NCI-H69 (cell line): ENCODE data around the gene CCDC116.
"Not testable (repeated sequence)": the region's sequence is repeated elsewhere in the genome, so short reads cannot be mapped to it uniquely, and the experiment has no call there.

Experiments used
- DNase-seq: peaks from one replicate; lab custom pipeline; 2025; lab: John Stamatoyannopoulos, UW

CCDC116 gene

DNA sequence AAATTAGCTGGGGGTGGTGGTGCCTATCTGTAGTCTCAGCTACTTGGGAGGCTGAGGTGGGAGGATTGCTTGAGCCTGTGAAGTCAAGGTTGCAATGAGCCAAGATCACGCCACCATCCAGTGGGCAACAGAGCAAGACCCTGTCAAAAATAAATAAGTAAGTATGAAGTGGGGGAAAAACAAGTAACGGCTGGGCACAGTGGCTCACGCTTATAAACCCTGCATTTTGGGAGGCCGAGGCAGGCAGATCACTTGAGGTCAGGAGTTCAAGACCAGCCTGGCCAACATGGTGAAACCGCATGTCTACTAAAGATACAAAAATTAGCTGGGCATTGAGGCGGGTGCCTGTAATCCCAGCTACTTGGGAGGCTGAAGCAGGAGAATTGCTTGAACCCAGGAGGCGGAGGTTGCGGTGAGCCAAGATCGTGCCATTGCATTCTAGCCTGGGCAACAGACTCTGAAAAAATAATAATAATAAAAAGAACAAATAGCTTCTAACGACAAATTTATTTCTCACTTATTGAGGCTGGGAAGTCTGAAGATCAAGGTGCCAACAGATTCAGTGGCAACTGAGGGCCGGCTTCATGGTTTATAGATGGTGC is 22.9 kb upstream of the CCDC116 start:
- not testable (repeated sequence) for DNase-seq

- DNase-seq = no peak
Observed at GRCh38 chr22:21611210-21611977, 21.2 kb upstream of the CCDC116 start.

- DNase-seq = no peak
Observed at GRCh38 chr22:21612858-21613257, 19.7 kb upstream of the CCDC116 start.

DNA sequence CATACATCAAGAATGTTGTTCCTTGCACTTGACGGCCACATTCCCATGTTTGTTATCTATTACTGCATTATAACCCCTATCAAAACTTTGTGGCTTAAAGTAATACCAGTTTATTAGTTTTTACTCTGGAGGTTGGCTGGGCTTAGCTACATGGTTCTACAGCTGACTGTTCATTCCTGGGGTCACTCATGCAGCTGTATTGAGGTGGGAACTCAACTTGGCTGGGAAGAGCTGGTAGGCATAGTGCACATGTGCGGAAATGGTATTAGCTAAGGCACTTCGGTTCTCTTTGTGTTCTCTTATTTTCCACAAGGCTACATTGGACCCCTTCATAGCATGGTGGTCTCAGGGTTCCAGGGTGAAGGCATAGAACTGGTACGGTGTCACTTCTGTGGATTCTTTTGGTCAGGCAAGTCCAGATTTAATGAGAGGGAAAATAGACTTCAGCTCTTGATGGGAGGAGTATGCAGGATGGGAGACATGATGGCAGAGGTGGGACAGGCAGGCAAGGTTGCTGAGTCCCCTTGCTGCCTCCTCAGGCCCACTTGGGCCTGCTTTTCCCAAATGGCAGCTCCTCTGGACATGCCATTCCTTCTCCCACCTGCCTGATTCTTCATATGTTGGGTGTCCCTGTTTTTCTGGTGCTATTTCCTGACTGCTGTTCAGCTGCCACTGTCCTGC is 18.9 kb upstream of the CCDC116 start:
- DNase-seq = no peak

DNA sequence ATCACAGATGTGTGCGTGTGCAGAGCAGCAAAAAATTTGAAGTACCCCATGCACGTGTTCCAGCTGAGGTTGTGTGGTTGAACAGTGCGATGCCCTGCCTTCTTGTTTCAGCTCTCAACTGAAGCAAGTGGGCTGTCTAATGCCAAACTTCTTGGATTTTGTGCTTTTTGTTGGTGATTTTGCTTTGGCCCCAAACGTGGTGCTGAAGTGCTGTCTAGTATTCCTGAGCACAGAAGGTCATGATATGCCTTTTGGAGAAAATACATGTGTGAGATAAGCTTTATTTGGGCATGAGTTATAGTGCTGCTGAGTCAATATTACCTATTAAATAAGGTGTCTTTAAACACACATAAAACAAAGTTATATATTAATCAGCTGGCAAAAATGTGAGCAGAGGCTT is 16.8 kb upstream of the CCDC116 start:
- no peak for DNase-seq

GRCh38 chr22:21617337-21617736 is 15.2 kb upstream of the CCDC116 start:
- not testable (repeated sequence) for DNase-seq

GRCh38 chr22:21621025-21621424 is 11.5 kb upstream of the CCDC116 start:
- DNase-seq = no peak

DNA sequence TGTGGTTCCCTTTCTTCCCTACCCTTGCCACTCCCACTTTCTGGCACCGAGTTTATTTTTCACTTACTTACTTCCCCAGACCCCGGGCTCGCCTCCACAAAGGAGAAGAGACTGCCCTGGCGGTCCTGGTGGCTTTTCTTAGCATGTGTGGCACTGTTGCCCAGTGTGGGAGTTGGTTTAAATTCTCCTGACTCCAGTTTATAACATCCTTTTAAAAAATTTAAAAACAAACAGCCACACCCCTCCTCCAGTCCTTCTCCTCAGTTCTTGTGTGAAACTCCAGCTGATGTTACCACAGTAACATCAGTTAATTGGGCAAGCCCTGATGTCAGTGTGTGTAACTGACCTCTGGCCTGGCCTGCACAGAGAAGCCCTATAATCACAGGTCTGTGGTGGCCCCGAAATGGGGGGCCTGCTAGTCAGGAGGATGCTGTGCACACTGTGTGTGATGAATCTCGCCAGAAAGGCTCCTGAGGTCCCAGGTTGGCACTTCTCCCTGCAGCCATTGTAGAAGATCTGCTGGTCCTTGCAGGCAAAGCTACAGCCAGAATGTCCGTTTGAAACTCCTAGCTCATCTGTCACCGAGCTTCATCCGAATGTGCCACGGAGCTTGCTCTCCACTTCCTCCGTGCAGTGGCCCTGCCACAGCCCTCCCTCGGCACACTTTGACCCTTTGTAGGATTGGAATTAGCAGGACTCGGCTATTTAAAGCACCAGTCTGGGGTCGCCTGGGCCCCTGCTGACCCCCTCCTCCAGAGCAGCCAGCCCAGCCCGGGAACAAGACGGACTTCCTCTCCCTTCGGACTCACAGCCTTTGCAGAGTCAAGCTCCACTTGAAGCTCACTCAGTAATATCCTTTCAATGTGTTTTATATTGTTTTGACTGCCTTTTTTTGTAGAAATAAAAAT is 10.3 kb upstream of the CCDC116 start:
- DNase-seq = no peak

GRCh38 chr22:21622919-21623647 is 9.5 kb upstream of the CCDC116 start:
- peak; percentile 27 for DNase-seq

GRCh38 chr22:21623648-21623970 is 9.0 kb upstream of the CCDC116 start:
- no peak for DNase-seq

DNA sequence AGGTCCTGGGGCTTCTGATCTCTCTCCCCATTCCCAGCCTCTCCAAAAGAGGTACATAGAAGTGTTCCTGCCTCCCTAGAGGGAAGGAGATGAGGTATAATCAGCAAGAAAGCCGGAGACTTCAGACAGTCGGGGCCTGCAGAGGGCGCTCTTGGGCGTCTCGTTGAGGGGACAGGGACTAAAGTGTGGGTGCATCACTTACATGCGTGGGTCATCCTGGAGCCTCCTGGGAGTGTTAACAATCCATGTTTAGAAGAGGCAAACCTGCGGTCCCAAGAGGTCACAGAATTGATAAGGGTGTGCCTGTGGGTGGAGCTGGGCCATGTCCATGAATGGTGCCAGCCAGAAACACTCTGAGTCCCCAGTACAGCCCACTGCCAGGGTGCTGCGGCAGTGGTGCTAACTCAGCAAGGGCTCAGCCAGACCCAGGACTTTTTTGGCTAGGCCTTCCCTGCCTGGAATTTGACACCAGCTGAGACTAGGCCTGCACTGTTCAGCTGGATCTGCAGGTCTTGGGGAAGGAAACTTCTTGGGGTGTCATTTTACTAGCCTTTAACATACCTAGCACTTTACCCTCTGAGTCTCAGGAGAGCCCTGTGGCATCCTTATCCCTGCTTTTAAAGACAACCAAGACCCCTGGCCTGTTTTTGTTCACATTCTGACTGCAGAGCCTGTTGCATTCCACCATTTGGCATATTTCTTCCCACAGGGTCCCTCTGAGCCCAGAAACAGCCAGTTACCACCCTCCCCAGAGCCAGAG is 8.3 kb upstream of the CCDC116 start:
- DNase-seq = peak; percentile 48

DNA sequence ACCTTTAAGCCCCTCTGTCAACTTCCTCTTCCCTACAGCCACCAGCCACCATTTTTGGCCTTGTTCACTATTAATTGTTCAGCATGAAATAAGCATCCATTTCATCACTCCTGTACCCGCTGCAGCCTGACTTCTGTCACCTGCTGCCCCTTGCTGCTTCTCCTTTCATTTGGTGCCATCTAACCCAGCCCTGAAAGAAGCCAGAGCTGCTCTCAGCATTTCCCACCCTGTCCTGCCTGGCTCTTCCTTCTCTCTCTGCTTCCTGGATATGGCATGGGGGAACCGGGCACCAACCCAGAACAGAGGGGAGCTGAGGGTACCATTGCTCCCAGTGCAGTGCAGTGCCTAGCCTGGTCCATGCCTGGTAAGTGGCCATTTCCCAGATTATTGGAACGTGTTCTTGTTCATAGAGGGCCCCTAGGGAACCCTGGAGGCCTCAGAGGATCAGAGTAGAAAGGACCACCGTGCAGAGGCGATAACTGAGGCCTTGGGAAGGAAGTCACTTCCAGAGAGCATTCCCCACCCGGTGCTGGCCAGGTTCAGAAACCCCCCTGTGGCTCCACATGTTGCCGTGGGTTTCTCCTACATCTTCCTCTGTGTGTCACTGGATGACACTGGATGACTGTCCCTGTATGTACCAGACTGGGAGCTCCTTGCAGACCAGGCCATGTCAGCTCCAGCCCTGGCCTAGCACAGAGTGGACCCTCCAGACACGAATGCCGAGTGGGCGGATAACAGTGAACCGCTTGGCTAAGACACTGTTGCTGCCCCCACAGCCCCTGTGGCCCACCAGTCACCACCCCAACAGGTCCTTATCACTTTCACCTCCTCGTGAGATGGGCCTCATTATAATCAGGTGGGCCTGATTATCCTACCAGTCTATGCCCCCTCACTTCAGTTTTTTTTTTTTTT is 7.4 kb upstream of the CCDC116 start:
- DNase-seq = no peak

DNA sequence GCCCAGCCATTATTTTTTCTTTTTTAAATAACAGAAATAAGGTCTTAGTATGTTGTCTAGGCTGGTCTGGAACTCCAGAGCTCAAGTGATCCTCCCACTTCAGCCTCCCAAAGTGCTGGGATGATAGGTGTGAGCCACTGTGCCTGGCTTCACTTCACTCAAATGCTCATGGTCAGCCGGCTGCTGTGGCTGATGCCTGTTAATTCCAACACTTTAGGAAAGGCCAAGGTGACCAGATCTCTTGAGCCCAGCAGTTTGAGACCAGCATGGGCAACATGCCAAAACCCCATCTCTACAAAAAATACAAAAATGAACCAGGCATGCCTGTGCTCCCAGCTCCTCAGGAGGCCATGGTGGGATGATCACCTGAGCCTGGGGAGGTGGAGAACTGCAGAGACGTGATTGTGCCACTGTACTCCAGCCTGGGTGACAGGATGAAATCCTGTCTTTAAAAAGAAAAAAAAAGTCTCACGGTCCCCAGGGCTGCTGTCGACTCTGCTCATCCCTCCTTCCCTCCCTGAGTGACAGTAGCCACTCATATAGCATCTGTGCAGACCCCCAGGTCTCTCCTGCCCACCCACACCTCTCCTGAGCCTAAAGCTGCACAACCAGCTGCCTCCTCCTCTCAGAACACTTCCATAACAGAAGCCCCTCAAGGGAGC is 6.4 kb upstream of the CCDC116 start:
- no peak for DNase-seq

DNA sequence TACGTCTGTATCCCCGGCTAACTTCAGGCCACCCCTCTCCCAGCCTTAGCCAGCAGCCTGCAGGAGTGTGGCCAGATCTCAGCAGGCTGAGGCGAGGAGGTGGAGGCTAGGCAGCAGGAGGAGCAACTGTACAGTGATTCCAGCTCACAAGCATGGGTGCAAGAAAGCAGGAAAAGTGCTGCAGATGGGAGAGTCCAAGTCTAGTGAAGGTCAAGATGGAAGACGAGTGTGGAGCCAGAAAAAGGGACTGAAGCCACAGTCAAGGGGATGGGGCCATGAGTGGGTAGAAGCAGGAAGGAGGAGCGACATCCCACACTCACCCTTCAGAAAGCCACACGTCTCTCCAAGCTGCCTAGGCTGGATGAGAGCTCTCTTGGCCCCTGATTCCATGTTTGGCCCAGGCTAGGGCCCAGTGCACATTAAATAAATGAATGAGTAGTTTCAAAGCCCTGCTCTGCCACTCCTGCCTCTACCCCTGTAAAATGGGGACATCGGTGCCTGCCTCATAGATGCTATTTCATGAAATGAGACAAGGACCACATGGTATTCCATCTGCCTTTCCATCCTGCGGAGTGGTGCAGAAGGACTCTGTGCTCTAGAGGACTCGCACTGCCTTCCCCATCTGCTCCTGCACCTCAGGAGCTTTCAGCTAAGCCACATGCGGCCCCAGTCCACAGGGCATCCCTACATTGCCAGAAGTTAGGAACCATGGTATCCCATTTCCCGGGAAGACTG is 5.7 kb upstream of the CCDC116 start:
- DNase-seq = no peak

DNA sequence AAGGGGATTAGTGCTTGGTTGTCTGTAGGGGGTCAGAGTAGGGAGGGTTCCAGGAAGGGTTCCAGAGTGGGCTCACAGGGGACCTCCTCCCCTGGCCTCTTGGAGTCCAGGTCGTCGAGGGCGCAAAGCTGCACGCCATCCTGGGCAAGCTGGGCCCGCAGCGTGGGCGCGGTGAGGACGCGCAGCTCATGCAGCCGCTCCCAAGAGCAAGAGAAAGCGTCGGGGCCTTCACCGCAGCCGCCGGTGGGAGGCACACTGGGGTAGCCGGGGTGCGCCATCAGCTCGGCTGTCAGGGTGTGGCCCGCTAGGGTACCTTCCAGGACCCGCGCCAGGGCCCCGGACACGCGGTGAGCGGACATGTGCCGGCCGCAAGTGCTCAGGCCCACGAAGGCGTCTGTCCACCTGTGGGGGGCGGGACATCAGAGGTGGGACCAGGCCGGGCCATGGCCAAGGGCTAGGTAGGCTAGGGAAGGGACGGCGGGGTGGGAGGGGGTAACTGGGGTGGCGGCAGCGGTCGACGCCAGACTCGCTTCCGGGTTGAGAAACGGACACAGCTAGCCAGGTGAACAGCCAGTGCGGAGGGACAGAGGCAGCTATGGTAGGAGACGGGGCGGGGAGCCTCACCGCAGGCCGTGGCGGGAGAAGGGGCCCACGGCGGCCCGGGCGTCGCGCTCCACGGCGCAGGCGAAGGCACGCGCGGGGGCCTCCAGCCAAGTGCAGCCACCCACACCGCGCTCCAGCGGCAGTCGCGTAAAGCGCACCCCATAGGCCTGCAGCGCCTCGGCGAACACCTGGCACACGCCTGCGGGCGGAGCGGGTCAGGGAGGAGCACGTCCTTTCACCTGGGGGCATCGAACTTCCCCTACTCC is 3.9 kb upstream of the CCDC116 start:
- DNase-seq = no peak

GRCh38 chr22:21629255-21630149 is 3.1 kb upstream of the CCDC116 start, which contains the start of gene YDJC:
Gene YDJC (minus strand): TSS chr22:21630022. CDS start chr22:21630014, 8 bp downstream.
- peak; percentile 97 for DNase-seq
